ENCODE measurements around the gene CRB2.
"Not testable (repeated sequence)": the region's sequence is repeated elsewhere in the genome, so short reads cannot be mapped to it uniquely, and the experiment has no call there.

CRB2 gene

DNA sequence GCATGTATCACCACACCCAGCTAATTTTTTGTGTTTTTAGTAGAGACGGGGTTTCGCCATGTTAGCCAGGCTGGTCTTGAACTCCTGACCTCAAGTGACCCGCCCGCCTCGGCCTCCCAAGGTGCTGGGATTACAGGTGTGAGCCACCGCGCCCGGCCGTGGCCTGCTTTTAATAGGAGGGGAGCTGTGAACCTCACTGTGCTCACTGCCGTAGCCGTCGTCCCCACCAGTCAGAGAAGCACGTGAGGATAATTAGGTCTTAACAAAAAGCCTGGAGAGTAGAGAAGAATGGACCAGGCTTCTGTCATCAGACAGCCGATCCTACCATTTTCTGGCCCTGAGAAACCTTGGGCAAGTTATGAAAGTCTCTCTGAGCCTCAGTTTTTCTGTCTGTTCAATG lies 42.9 kb downstream of the CRB2 start:
- H3K27ac ChIP-seq (replicated peaks; ENCODE audit: low read length); H3K9me3 ChIP-seq (replicated peaks in 1 of 2; ENCODE audit: control insufficient read depth in 2 of 2, insufficient read depth in 1 of 2, low read depth in 1 of 2, low read length in 2 of 2); H2BK5ac ChIP-seq (ENCODE audit: low read length); H3K4me3 ChIP-seq (ENCODE audit: low read length in 2 of 2); H2BK15ac ChIP-seq (ENCODE audit: low read length); H3K79me1 ChIP-seq (ENCODE audit: low read depth, low read length); H3K23ac ChIP-seq (ENCODE audit: low read depth, low read length, poor library complexity); H2BK120ac ChIP-seq (ENCODE audit: low read depth, low read length); H3K36me3 ChIP-seq (replicated peaks in 1 of 2; ENCODE audit: control insufficient read depth in 2 of 2, insufficient read depth in 2 of 2, low read length in 2 of 2); H3K14ac ChIP-seq (ENCODE audit: low read length); H3K9ac ChIP-seq (ENCODE audit: low read depth, low read length, poor library complexity); H3K4ac ChIP-seq (ENCODE audit: low read length); H3K4me2 ChIP-seq (ENCODE audit: insufficient read depth, low read length, poor library complexity, severe bottlenecking); H4K8ac ChIP-seq (ENCODE audit: low read depth, low read length); H2AK5ac ChIP-seq (ENCODE audit: low read depth, low read length); DNase-seq (ENCODE audit: low spot score); H3K18ac ChIP-seq (ENCODE audit: low read length); H4K91ac ChIP-seq (ENCODE audit: low read depth, low read length, poor library complexity); H2AFZ ChIP-seq (ENCODE audit: low read length); H2BK12ac ChIP-seq (ENCODE audit: low read length); H3K27me3 ChIP-seq (ENCODE audit: control insufficient read depth in 3 of 3, insufficient read depth in 3 of 3, low read depth in 1 of 3, low read length in 3 of 3): not testable (repeated sequence)
- no CpG with 5 or more reads among the region's 14 CpGs for WGBS, 2 donors (ENCODE audit: extremely low coverage in 2 of 2, insufficient read length in 2 of 2, insufficient replicate concordance in 1 of 2)
- H3K4me1 ChIP-seq (ENCODE audit: control insufficient read depth in 2 of 2, insufficient read depth in 1 of 2, low read depth in 1 of 2, low read length in 2 of 2): peaks cover 24 to 33% of the 10 kb centered on the region in 2 donors

DNA sequence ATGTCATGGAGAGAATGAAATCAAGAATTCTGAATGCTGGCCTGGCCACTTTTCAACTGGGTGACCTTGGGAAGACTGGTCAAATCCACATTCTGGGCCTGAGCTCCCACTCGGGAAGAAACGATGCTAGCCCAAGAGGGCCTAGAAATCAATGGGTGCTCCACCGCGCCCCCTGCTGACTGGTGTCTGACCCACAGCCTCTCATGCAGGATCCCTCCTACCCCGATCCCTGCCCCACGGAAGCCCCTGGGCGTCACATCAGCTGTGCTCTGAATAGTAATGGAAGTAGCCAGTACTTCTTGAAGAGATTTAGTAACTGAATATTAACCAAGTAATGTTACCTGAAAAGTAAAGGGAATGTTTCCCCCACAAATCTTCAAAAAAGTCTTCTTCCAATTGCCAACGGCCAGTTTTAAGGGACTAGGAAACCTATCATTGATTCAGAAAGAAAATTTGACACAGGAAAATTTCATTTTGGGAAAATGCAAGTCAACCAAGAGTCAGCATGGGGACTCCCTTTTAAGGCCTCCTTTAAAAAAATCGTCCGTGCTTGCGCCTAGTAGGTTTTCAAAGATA lies 43.9 kb downstream of the CRB2 start:
- no peak overlapping the region for H2AFZ ChIP-seq (ENCODE audit: low read length)
- H3K9me3 ChIP-seq (replicated peaks in 1 of 2; ENCODE audit: control insufficient read depth in 2 of 2, insufficient read depth in 1 of 2, low read depth in 1 of 2, low read length in 2 of 2): no peaks in the 10 kb centered on the region
- no peak overlapping the region for H3K27ac ChIP-seq (replicated peaks; ENCODE audit: low read length)
- no peak overlapping the region for H3K4me3 ChIP-seq (ENCODE audit: low read length in 2 of 2)
- no peak overlapping the region for H4K8ac ChIP-seq (ENCODE audit: low read depth, low read length)
- H3K79me1 ChIP-seq (ENCODE audit: low read depth, low read length): no peaks in the 10 kb centered on the region
- H3K4me2 ChIP-seq (ENCODE audit: insufficient read depth, low read length, poor library complexity, severe bottlenecking): no peak overlapping the region
- no peak overlapping the region for H3K14ac ChIP-seq (ENCODE audit: low read length)
- no peak overlapping the region for H3K18ac ChIP-seq (ENCODE audit: low read length)
- peaks cover 24 to 35% of the 10 kb centered on the region in 2 donors for H3K4me1 ChIP-seq (ENCODE audit: control insufficient read depth in 2 of 2, insufficient read depth in 1 of 2, low read depth in 1 of 2, low read length in 2 of 2)
- no peaks in the 10 kb centered on the region for H3K36me3 ChIP-seq (replicated peaks in 1 of 2; ENCODE audit: control insufficient read depth in 2 of 2, insufficient read depth in 2 of 2, low read length in 2 of 2)
- H3K27me3 ChIP-seq (ENCODE audit: control insufficient read depth in 3 of 3, insufficient read depth in 3 of 3, low read depth in 1 of 3, low read length in 3 of 3): peaks cover 0 to 2% (median 0%) of the 10 kb centered on the region in 3 experiments
- H2BK12ac ChIP-seq (ENCODE audit: low read length): no peak overlapping the region
- no peak overlapping the region for H3K4ac ChIP-seq (ENCODE audit: low read length)
- no peak overlapping the region for H2BK15ac ChIP-seq (ENCODE audit: low read length)
- no peak overlapping the region for H2BK120ac ChIP-seq (ENCODE audit: low read depth, low read length)
- no peak overlapping the region for H2BK5ac ChIP-seq (ENCODE audit: low read length)
- no peak overlapping the region for H3K9ac ChIP-seq (ENCODE audit: low read depth, low read length, poor library complexity)
- WGBS, 2 donors (ENCODE audit: extremely low coverage in 2 of 2, insufficient read length in 2 of 2, insufficient replicate concordance in 1 of 2): no CpG with 5 or more reads among the region's 11 CpGs
- no peak overlapping the region for H3K23ac ChIP-seq (ENCODE audit: low read depth, low read length, poor library complexity)
- no peak for DNase-seq (ENCODE audit: low spot score)
- H2AK5ac ChIP-seq (ENCODE audit: low read depth, low read length): no peak overlapping the region
- H4K91ac ChIP-seq (ENCODE audit: low read depth, low read length, poor library complexity): no peak overlapping the region

DNA sequence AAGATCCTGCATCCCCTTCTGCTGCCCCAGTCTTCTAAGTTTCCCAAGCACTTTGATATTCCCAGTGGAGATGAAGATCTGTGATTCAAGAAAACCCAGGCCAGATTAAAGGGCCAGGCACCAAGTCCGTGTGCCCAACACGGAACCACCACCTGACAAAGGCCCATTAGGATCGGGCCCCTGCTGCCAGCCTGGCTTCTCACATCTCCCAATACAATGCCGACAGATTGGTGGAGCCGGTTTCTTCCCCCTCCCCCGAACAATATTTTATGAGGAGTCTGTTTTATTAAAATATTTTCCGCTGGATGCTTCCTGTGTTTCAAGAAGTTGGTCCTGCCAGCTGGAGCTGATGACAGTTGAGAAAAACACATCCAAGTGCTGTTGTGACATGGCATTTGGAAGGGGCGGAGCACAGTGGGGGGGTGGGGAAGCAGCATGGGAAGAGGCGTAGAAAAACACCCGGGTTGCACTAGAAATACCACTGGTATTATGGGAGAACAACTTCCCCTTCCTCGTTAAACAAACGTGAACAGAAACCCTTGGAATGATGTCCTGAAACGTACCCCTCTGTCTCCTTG lies 45.0 kb downstream of the CRB2 start:
- H3K9ac ChIP-seq (ENCODE audit: low read depth, low read length, poor library complexity): no peak overlapping the region
- whole genome bisulfite sequencing, 2 donors (ENCODE audit: extremely low coverage in 2 of 2, insufficient read length in 2 of 2, insufficient replicate concordance in 1 of 2): no CpG with 5 or more reads among the region's 13 CpGs
- no peaks in the 10 kb centered on the region for H3K79me1 ChIP-seq (ENCODE audit: low read depth, low read length)
- H3K36me3 ChIP-seq (replicated peaks in 1 of 2; ENCODE audit: control insufficient read depth in 2 of 2, insufficient read depth in 2 of 2, low read length in 2 of 2): no peaks in the 10 kb centered on the region
- no peak overlapping the region for H3K14ac ChIP-seq (ENCODE audit: low read length)
- H3K4me3 ChIP-seq (ENCODE audit: low read length in 2 of 2): no peak overlapping the region
- H2BK5ac ChIP-seq (ENCODE audit: low read length): no peak overlapping the region
- no peak overlapping the region for H3K4me2 ChIP-seq (ENCODE audit: insufficient read depth, low read length, poor library complexity, severe bottlenecking)
- peaks cover 18 to 31% of the 10 kb centered on the region in 2 donors for H3K4me1 ChIP-seq (ENCODE audit: control insufficient read depth in 2 of 2, insufficient read depth in 1 of 2, low read depth in 1 of 2, low read length in 2 of 2)
- no peak overlapping the region for H3K18ac ChIP-seq (ENCODE audit: low read length)
- H3K23ac ChIP-seq (ENCODE audit: low read depth, low read length, poor library complexity): no peak overlapping the region
- H4K8ac ChIP-seq (ENCODE audit: low read depth, low read length): no peak overlapping the region
- no peak overlapping the region for H2AK5ac ChIP-seq (ENCODE audit: low read depth, low read length)
- DNase-seq (ENCODE audit: low spot score): no peak
- H2BK12ac ChIP-seq (ENCODE audit: low read length): no peak overlapping the region
- H3K27me3 ChIP-seq (ENCODE audit: control insufficient read depth in 3 of 3, insufficient read depth in 3 of 3, low read depth in 1 of 3, low read length in 3 of 3): peaks cover 0 to 2% (median 0%) of the 10 kb centered on the region in 3 experiments
- H3K9me3 ChIP-seq (replicated peaks in 1 of 2; ENCODE audit: control insufficient read depth in 2 of 2, insufficient read depth in 1 of 2, low read depth in 1 of 2, low read length in 2 of 2): no peaks in the 10 kb centered on the region
- H3K27ac ChIP-seq (replicated peaks; ENCODE audit: low read length): no peak overlapping the region
- no peak overlapping the region for H2AFZ ChIP-seq (ENCODE audit: low read length)
- H3K4ac ChIP-seq (ENCODE audit: low read length): no peak overlapping the region
- no peak overlapping the region for H2BK15ac ChIP-seq (ENCODE audit: low read length)
- H2BK120ac ChIP-seq (ENCODE audit: low read depth, low read length): no peak overlapping the region
- H4K91ac ChIP-seq (ENCODE audit: low read depth, low read length, poor library complexity): no peak overlapping the region

DNA sequence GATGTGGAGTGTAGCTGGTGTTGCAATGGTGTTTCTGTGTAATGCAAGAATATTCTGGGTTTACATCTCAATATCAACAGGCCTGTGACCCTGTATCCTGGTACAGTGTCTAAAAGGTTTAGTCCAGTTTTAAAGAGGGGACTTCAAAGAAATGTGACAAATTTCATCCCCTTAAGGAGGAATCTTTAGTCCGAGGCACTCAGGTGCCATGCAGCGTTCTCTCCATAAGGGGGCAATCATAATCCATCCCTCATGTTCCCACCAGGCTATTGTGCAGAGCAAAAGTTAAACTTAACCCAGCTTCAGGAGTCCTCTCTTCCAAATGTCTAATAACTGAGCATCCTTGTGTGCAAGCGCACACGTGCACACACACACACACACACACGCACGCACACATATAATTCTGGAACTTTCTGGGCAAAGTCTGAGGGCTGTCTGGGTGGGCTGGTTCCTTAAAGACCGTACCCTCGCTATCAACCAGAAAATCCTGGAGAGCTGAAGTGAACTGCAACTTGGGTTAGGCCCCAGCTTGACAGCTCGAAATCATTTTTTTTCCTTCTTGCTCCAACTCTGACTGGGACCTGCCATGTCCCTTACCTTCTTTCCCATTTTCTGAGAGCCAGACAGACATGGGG lies 46.0 kb downstream of the CRB2 start:
- Histone ChIP-seq H3K4me2 (ENCODE audit: insufficient read depth, low read length, poor library complexity, severe bottlenecking) (no peak overlapping the region), H2AFZ (ENCODE audit: low read length) (no peak overlapping the region), H4K91ac (ENCODE audit: low read depth, low read length, poor library complexity) (no peak overlapping the region), H3K9me3 (replicated peaks in 1 of 2; ENCODE audit: control insufficient read depth in 2 of 2, insufficient read depth in 1 of 2, low read depth in 1 of 2, low read length in 2 of 2) (no peaks in the 10 kb centered on the region), H3K36me3 (replicated peaks in 1 of 2; ENCODE audit: control insufficient read depth in 2 of 2, insufficient read depth in 2 of 2, low read length in 2 of 2) (no peaks in the 10 kb centered on the region), H3K27me3 (ENCODE audit: control insufficient read depth in 3 of 3, insufficient read depth in 3 of 3, low read depth in 1 of 3, low read length in 3 of 3) (peaks cover 0 to 2% (median 0%) of the 10 kb centered on the region in 3 experiments), H3K9ac (ENCODE audit: low read depth, low read length, poor library complexity) (no peak overlapping the region), H3K4me1 (ENCODE audit: control insufficient read depth in 2 of 2, insufficient read depth in 1 of 2, low read depth in 1 of 2, low read length in 2 of 2) (peaks cover 21 to 40% of the 10 kb centered on the region in 2 donors), H3K18ac (ENCODE audit: low read length) (peak overlapping the region; percentile 82), H3K4ac (ENCODE audit: low read length) (no peak overlapping the region), H2BK15ac (ENCODE audit: low read length) (no peak overlapping the region), H2AK5ac (ENCODE audit: low read depth, low read length) (no peak overlapping the region), H3K79me1 (ENCODE audit: low read depth, low read length) (no peaks in the 10 kb centered on the region), H4K8ac (ENCODE audit: low read depth, low read length) (no peak overlapping the region), H3K23ac (ENCODE audit: low read depth, low read length, poor library complexity) (no peak overlapping the region), H3K14ac (ENCODE audit: low read length) (no peak overlapping the region), H2BK5ac (ENCODE audit: low read length) (no peak overlapping the region), H2BK120ac (ENCODE audit: low read depth, low read length) (no peak overlapping the region), H2BK12ac (ENCODE audit: low read length) (no peak overlapping the region), H3K4me3 (ENCODE audit: low read length in 2 of 2) (no peak overlapping the region), H3K27ac (replicated peaks; ENCODE audit: low read length) (no peak overlapping the region)
- no CpG with 5 or more reads among the region's 9 CpGs for WGBS, 2 donors (ENCODE audit: extremely low coverage in 2 of 2, insufficient read length in 2 of 2, insufficient replicate concordance in 1 of 2)
- peak; percentile 64 for DNase-seq (ENCODE audit: low spot score)

Data from neuronal stem cell (in vitro differentiated cells).